LNCAP (cell line): ENCODE results near the gene SLC25A45.

ENCODE experiments used
- TF ChIP-seq, protein P1 (sequence below): fragments of 450-650 bp; IDR thresholded peaks from 2 replicates; pipeline ENCODE4 v1.5.1; 2017; ENCODE audit warnings: mild to moderate bottlenecking

The SLC25A45 gene, protein sequence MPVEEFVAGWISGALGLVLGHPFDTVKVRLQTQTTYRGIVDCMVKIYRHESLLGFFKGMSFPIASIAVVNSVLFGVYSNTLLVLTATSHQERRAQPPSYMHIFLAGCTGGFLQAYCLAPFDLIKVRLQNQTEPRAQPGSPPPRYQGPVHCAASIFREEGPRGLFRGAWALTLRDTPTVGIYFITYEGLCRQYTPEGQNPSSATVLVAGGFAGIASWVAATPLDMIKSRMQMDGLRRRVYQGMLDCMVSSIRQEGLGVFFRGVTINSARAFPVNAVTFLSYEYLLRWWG

DNA sequence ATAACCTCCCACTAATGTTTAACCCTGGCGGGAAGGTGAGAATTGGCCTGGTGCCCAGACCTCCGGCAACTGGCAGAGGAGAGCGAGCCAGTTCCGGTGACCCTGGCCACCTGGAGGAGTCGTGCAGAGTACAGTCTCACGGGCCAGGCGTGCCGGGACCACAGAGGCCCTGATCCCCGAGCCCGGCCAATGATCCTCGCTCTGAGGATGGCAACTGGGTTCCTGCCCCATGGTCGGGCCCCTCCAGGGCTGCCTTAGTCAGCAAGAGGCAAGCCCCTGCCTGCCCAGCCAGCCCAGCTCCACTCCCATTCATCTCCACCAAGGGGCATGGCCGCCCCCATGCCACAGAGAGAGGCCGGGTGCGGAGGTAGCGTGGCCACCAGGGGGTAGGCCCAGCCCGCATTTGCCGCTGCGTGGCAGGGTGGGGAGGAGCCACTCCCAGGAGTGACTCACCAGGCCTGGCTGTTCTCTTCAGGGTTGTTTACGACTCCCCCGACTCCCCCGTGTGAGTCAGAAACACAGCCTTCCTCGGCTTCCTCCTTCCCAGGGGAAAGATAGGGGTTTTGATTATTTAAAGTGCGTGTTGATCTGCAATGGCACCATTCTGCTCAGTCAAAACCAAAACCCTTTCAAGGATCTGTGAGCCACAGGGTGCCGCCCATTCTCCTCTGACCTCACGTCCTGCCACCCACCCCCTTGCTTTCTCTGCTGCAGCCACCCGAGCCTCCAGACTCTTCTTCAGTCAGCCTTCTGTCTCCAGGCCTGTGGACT is at the start of gene SLC25A45:
Gene SLC25A45 (minus strand): TSS at position 614 of the 771 bp plus-strand sequence. CDS start 695 bp downstream, outside the sequence.
- TF ChIP-seq, protein P1, sequence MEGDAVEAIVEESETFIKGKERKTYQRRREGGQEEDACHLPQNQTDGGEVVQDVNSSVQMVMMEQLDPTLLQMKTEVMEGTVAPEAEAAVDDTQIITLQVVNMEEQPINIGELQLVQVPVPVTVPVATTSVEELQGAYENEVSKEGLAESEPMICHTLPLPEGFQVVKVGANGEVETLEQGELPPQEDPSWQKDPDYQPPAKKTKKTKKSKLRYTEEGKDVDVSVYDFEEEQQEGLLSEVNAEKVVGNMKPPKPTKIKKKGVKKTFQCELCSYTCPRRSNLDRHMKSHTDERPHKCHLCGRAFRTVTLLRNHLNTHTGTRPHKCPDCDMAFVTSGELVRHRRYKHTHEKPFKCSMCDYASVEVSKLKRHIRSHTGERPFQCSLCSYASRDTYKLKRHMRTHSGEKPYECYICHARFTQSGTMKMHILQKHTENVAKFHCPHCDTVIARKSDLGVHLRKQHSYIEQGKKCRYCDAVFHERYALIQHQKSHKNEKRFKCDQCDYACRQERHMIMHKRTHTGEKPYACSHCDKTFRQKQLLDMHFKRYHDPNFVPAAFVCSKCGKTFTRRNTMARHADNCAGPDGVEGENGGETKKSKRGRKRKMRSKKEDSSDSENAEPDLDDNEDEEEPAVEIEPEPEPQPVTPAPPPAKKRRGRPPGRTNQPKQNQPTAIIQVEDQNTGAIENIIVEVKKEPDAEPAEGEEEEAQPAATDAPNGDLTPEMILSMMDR = peak; percentile 60; the same call in 1 of the 2 replicates

DNA sequence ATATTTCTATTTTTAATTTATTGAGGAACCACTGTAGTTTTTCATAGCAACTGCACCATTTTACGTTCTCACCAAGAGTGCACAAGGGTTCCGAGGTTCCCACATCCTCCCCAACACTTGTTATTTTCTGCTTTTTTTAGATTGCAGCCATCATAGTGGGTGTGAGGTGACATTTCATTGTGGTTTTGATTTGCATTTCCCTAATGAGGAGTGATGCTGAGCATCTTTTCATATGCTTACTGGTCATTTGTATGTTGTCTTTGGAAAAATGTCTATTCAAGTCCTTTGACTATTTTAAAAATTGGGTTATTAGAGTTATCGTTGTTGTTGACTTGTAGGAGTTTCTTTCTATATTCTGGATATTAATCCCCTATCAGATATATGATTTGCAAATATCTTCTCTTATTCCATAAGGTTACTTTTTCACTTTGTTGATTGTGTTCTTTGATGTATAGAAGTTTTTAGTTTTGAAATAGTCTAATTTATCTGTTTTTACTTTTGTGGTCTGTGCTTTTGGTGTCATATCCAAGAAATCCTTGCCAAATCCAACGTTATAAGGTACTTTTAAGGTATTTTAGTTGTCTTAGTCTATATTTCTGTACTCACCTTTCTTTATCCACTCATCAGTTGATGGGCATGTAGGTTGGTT is 49.1 kb upstream of the SLC25A45 start:
- TF ChIP-seq, protein P1 = no peak

DNA sequence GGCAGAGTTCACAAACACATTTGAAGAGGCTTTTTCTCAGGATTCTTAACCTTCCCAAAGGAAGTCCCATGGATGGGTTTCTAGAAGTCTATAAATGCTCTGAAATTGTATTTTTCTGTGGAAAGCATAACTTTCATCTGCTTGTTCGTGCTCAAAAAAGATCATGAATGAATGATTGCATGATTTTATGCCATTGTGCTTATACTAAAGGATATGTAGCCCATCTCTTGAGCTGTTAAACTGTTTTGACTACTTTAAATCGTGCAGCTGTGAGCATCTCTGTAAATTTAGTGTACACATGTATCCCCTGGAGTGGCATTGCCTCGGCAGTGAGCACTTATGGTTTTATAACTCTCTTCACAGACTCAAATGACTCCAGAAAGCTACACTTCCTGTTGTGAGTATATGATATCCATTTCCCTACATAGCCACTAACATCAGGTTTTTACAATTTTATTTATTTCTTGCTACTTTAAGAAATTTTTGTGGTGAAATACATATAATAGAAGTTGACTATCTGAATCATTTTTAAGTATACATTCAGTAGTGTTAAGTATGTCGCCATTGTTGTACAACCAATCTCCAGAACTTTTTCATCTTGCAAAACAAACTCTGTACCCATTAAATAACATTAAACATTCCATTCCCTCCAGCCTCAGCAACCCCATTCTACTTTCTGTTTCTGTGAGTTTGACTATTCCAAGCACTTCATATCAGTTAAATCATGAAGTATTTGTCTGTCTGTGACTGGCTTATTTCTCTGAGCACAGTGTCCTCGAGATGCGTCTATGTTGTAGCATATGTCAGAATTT is 48.2 kb upstream of the SLC25A45 start:
- TF ChIP-seq, protein P1 = no peak

DNA sequence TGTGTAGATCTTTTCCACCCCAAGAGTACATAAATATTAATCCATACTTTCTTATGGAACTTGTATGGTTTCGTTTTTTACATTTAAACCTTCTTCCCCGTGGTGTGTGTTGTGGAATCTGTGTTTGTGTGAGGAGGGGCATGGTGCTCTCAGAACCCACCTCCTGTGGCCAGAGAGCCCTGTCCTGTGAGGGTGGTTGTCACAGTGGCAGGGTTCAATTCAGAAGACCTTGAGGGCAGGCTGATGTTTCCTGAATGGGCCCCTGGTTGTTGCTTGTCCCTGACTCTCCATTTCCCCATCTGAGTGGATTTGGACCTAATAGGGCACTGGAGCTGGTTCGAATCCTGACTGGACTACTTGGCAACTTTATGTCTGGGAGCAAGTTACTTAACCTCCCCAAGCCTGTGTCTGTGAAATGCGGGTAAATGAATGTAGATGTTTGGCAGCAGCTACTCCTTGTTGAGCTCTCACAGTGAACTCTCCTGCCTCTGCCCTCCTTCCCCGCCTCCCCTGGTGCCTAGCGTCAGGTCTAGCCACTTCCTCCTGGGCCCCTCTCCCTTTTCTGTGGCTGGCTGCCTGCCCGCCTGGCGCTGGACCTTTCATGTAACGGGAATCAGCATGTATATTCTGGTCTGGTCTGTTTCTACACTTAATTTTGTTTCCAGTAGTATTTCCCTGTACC is 47.4 kb upstream of the SLC25A45 start:
- TF ChIP-seq, protein P1 = no peak

DNA sequence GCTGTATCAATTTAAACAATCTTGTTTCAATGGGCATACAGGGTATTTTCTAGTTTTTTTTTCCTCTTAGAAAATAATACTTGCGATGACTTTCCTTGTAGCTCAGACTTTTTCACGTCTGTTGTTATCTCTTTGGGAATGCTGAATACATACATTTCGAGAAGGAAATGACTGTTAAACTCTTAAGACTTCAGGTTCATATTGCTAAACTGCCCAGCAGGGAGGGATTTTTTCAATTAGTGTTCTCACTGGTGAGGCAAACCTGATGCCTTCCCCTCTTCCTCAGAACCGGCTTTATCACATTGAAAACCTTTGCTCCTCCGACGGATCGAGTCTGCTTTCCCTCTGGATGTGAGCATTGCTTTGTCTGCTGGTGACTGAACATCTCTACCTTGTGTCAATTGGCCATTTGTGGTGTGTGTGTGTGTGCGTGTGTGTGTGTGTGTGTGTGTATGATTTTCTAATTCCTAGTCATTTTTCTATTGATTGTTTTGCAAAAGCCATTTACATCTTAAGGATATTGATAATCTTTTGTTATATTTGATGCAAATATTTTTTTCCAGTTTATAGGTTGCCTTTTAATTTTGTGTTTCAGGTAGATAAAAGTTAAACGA is 46.7 kb upstream of the SLC25A45 start:
- TF ChIP-seq, protein P1 = no peak

DNA sequence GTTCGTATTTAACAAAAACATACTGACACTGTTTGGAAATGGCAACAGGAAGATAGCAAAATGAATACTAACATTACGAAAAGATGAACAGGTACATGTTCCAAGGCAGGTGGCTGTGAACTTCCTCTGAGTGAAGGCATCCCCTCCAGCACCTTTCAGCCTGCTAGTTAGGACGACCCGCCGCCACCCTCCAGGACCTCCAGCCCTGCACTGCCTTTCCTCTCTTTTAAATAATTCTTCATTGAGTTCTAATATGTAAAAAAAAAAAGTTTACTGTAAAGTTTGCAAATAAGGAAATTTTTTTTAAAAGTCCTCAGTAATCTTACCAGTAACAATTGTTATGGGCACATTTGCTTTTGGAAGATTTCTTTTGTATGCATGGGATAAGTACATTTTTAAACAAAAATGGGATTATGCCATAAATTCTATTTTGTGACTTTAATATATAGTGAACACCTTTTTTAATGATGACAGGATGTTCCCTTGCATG is 46.2 kb upstream of the SLC25A45 start:
- TF ChIP-seq, protein P1 = no peak
